CD4-positive, alpha-beta T cell treated with Interleukin-12 subunit alpha and Interleukin-12 subunit beta, for 1 hour (primary cell): ENCODE results near the gene AKAP1.

Experiments used
- DNase-seq: peaks from one replicate; pipeline ENCODE4 v3.0.0-alpha.2; 2020

The AKAP1 gene

DNA sequence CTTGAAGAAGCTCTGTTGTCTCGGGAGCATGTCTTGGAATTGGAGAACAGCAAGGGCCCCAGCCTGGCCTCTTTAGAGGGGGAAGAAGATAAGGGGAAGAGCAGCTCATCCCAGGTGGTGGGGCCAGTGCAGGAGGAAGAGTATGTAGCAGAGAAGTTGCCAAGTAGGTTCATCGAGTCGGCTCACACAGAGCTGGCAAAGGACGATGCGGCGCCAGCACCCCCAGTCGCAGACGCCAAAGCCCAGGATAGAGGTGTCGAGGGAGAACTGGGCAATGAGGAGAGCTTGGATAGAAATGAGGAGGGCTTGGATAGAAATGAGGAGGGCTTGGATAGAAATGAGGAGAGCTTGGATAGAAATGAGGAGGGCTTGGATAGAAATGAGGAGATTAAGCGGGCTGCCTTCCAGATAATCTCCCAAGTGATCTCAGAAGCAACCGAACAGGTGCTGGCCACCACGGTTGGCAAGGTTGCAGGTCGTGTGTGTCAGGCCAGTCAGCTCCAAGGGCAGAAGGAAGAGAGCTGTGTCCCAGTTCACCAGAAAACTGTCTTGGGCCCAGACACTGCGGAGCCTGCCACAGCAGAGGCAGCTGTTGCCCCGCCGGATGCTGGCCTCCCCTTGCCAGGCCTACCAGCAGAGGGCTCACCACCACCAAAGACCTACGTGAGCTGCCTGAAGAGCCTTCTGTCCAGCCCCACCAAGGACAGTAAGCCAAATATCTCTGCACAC, 21.2 kb downstream of the AKAP1 start:
- DNase-seq: no peak

DNA sequence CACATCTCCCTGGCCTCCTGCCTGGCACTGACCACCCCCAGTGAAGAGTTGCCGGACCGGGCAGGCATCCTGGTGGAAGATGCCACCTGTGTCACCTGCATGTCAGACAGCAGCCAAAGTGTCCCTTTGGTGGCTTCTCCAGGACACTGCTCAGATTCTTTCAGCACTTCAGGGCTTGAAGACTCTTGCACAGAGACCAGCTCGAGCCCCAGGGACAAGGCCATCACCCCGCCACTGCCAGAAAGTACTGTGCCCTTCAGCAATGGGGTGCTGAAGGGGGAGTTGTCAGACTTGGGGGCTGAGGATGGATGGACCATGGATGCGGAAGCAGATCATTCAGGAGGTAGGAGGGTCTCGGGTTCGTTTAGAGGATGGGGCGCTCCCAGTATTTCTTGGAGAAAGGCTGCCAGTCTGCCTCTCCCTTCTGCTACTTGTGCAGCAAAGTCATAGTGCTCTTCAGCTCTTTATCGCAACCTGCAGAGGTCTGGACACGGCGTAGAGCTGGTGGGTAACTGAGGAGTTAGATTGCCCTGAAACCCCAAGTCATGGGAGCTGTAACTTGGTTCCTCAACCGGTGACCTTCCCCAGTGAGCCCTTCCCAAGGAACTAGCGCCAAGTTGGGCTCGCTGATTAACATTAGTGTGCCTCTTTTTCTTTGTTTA, 21.9 kb downstream of the AKAP1 start:
- no peak for DNase-seq

DNA sequence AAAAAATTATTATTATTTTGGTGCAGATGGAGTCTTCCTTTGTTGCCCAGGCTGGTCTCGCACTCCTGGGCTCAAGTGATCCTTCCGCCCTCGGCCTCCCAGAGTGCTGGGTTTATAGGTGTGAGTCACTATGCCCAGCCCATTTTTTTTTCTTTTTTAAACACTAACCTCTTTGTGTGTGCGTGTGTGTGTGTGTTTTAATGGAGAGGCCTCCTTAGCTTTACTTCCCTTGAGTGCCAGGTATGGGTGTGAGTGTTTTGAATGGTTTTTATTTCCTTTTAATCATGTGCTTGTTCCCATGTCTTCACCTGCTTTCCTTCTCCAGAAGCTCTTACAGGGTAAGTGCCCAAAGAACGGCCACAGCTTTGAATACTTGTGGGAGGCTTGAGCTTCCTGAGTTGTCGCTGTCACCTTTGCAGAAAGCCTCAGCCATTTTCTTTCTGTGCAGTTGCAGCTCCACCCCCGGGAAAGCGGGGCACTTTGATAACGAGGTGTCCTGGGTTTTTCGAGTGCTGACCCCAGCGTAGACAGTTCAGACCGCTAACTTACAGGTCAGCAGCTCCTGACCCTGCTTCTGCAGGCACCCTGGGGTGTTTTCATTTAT, 22.6 kb downstream of the AKAP1 start:
- DNase-seq: no peak

DNA sequence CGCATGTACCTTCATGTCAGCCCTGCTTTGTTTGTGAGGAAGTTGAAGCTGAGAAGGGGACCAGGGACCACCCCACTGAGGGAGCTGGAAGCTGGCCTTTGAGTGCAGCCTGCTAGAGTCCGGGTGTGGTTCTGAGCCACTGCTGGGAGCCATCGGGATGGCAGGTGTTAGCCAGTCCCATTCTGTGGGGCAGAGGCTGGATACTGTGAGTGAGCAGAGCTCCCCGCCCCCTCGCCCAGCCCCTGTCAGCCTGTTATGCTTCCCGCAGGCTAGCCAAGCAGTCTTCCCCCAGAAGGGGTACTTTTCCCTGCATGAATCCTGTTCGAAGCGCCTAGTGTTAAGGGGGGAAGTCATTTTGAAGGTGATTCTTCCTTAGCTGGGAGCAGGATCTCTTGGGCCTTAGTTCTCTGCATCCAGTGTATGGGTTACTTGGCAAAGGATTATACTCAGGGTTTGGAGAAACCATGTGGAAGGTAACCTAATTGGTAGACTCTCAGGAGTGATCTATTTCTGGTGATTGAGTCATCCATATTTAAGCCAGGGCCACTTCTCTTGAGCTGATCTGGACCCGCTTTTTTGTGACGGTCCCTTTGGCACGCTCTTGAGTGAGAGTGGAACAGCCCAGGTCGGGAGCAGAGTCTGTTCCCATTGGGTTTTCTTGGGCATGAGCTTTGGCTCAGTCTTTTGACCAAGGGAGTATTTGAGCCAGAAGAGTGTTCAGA, 23.8 kb downstream of the AKAP1 start:
- no peak for DNase-seq

DNA sequence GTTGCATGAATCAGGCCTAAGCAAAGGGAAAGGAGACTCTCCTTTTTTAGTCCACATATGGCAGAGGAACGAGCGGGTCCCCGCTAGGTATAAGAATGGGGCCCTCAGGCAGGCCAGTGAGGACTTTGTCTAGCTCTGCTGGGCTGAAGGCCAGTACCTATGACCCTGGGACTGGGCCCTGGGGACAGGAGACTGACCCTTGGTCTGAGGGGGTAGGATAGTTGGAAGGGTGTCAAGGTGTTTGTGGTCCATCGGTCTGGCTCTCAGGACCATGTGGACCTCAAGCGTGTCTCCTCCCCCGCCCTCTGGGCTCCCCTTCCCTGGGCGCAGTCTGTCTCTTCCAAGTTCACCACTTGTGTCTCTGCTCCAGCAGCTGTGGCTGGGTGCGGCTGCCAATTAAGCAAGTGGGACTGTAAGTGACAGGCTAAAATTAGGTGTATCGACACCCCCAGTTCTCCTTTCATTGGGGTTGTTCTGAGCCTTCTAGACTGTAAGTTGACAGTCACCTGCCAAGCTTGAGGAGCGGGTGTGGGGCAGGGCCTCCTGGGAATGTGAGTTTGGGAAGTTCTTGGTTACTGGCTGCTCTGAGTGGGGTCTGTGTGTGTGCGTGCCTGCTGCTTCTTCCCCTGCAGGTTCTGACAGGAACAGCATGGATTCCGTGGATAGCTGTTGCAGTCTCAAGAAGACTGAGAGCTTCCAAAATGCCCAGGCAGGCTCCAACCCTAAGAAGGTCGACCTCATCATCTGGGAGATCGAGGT, 24.5 kb downstream of the AKAP1 start:
- DNase-seq: no peak

DNA sequence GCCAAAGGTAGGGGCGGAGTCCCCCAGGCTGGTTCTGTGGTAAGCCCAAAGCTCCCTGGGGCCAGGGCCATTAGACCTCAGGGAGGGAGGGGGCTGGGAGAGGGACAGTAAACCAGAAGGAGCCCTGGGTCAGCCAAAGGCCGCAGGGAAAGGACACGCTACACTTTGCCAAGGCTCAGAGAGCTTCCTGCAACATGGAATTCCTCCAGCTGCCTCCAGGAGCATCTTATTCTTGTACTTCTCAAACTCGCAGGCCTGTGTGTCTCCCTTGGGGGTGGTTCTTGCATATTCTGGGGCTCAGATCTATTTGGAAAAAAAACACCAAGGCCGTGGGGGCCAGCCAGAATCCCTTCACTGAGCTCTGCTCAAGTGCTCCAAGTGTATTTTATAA, 25.1 kb downstream of the AKAP1 start:
- DNase-seq: no peak

DNA sequence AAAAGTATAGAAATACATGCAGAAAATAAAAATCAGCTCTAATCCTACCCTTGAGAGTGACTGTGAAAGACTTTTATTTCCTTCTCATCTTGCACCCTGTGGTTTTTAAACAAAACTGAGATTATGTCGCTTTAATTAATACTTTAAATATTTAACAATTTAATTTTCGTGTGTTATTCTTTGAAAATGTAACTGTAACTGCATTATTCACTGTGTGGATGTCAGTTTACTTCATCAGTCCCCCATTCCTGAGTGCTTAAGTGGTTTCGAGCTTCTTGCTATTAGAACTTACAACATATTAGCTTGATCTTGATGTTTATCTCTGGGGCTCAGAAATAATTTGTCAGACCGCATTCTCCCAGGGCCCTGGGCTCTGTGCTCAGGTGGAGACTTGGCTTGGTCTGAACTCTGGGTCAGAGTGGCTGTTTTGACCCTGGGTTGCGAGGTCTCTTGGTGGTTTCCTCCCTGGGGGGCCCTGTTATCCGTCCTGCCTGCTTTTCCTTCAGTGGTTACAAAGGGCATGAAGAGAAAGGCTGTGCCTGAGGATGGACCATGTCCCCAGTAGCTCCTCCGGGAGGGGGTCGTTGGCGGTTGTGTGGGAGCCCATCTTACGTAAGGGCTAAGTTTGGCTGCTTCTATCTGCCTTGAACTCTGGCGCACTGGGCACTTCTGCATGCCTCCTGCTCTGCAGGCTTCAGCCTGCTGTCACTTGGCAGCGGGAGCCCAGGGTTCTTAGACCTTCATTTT, 25.7 kb downstream of the AKAP1 start:
- DNase-seq: no peak

DNA sequence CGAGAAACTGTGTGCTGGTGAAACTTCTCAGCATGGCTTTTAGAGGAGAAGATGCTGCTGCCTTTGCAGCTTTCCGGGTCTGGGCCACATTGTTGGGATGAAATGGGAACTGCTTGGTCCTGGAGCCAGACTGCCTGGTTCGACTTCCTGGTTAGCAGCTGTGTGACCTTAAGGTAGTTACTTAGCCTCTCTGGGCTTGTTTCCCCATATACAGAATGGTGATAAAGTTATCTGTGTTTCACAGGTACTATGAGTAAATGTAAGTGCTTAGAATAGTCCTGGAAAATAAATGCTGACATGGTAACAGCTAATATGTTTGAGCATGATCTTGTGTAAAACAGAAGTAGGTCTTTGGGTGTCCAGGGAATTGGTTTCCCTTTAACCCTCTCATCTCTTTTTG, 26.3 kb downstream of the AKAP1 start:
- DNase-seq: no peak

DNA sequence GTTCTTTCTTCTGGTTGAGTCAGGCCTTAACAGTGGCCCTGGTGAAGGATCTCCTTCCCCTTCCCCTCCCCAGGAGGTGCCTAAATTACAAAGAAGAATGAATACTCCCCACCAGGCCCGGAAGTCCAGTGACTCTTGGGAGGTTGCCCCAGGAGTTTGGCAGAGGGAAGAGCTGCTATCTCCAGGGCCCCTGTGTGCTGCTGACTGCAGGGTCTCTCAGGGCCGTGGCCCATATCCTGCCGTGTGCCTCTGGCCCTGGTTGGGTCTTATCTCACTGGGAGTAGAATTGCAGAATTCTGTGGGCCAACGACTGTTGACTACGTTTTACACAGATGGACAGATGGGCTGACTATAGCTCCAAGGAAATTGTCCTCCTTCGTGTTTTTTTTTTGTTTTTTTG, 28.0 kb downstream of the AKAP1 start:
- DNase-seq: no peak

DNA sequence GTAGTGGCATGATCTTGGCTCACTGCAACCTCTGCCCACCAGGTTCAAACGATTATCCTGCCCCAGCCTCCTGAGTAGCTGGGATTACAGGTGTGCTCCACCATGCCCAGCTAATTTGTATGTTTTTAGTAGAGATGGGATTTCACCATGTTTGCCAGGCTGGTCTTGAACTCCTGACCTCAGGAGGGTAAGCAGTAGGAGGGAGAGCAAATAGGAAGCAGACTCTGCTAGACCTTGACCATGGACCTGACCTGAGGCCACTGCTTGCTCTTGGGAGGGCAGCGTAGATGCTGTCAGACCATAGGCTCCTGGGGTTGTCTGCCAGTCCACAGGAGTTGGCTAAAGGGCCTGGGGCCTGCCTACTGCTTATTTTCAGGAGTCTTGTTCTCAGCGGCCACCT, 28.6 kb downstream of the AKAP1 start:
- no peak for DNase-seq

DNA sequence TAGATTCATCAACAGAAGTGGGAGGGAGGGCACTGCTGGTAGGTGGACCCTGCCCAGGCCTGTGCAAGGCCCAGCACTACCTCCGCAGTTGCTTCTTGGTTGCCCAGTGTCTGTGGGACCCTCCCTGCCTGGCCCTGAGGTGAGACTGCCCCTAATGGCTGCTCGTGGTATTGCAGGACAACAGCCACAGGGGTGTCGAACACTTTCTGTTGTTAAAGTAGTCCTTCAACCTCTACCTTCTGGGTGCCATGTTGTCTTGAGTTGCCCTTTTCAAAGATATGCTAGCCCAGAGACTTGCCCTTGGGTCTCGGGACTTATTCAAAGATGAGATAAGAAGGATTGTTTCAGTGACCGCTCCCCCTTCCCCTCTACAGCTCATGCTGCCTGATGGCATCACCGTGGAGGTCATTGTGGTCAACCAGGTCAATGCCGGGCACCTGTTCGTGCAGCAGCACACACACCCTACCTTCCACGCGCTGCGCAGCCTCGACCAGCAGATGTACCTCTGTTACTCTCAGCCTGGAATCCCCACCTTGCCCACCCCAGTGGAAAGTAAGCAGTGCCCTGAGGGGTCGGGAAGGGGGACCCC, 29.1 kb downstream of the AKAP1 start:
- peak; percentile 67 for DNase-seq

DNA sequence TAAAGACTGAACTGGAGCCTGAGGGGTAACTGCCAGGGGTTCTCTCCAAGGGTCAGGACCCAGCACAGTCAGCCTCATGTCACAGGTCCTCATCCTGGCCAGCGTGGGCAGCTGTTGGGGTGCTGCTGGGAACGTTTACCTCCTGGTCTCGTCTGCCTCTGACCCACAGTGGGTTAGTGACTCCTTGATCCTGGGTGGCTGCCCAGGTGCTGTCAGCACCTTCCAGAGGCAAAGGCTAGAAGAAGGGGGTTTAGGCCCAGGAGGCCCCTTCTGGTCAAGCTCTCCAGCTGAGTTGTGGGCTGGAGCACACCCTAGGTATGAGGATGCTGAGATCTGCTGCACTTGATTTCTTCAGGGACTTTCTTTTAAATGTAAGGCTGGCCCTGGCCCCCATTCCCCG, 30.3 kb downstream of the AKAP1 start:
- DNase-seq: no peak

DNA sequence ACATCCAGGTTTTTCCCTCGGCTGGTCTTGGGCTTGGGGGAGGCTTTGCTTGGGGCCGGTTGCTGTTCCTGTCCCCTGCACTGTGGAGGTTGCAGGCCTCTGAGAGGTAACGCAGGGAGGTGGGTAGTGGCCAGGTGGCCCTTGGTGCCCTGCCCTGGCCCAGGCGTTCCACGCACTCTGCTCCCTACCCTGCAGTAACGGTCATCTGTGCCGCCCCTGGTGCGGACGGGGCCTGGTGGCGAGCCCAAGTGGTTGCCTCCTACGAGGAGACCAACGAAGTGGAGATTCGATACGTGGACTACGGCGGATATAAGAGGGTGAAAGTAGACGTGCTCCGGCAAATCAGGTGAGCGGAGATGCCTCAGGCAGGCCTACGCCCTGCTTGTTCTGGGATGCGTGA, 30.9 kb downstream of the AKAP1 start:
- no peak for DNase-seq

DNA sequence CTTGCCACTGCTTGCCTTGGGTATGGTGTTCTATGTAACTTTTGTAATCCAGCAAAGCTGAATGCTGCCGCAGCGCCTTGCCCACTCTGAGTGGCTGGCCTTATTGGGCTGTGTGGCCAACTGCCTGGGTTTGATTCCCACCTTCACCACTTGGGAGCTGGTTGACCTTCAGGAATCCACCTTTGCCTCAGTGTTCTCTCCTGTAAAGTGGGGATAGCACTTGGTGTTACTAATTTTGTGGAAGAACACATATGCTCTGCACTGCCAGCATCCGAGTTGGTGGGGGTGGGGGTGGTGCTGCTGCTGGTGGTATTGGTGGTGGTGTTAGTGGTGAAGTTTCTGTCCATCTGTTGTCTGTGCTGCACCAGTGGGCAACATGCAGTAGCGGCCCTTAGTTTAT, 32.8 kb downstream of the AKAP1 start:
- no peak for DNase-seq

DNA sequence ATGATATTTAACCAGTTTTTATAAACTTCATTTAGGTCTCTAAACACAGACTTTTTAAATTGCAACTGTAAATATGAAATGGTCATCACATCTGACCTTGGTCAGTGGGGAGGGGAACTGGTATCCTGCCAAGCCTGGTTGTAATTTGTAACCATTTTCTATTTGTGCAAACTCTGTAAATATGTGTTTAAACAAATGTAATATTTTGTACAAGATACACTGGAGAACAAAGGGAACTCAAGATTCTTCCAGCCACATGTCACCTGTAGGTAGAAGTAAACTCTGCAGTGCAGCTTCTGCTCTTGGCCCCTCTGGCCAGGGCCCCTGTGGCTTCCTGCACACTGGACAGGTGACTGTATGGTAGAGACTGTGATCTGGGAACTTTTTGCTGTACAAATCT, 35.8 kb downstream of the AKAP1 start:
- DNase-seq: no peak

DNA sequence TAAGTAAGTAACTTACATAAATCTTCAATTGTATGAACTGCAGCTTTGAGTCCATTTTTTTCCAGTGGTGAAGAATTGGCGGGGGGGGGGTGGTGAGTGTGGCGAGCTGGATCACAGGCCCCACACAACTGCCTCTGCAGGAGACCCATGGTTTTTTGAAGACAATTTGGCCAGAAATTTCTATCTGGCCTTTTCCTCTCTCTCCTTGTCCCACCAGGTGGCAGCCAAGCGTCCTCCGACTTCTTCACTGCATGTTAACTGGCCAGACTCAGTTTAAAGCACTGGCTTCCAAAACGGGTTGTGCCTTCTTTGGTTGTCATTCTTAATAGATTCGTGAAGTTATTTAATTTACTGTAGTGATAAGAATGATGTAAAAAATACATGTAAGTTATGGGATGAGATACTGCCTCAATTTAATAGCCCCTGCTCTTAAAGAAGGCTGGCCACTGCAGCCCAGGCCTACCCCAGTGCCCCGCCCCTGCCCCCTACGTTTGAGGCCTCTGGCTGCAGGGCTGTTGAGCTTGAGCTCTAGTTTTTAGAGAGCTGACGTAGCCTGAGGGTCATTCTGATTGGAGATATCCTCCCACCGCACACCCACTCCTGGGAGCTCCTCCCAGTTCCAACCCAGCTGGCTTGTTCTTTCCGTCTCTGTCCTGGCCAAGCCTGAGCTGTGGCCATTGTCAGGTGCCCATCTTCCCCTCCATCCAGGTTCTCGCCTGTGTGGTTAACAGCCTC, 36.4 kb downstream of the AKAP1 start:
- no peak for DNase-seq

DNA sequence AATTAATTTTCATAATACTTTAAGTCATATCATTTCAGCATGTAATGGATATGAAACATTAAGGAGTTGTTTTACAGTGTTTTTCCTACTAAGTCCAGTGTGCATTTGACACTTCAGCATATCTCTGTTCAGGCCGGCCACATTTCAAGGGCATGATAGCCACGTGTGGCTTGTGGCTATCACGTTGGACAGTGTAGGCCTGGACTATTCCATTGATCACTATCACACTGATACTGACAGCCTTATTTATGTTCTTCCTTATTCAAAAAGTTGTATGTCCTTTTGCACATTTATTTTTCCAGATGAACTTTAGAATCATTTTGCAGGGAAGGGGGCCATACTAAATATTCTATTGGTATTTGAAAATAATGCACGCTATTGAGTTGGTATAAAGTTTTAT, 39.0 kb downstream of the AKAP1 start:
- DNase-seq: no peak

DNA sequence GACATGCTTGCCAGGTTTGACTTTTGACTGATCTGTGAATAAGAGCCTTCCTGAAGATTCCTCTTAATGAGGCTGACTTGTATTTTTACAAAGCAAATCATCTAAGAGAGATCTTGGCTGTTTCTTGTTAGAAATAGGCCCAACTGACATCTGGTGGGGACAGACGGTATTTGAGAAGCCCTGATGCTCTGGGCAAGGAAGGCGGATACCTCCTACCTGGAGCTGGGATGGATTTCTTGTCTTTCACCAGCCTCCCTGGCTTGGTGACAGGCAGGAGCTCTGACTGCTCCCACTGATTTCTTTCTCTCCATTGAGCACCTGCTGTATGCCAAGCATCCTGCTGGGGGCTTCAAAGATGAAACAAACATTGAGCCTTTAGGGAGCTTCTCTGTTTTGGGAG, 40.4 kb downstream of the AKAP1 start:
- DNase-seq: no peak

DNA sequence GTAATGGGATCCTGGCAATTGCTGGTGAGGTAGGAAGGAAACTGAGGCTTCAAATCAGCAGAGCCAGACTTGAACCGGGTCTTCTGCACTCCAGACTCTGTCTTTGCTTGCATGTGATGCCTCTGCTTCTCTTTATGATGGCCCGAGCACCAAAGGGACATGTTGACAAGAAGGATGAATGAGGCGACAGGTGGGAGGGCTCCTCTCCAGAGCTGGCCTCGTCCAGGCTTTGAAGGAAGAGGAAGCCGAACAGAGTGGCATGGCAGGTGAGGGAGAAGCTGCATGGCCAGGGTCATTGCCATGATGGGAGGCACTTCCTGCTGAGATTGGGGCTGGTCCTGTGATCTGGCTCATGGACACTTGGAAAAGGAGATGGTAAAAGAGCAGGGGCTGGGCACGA, 40.8 kb downstream of the AKAP1 start:
- DNase-seq: no peak

DNA sequence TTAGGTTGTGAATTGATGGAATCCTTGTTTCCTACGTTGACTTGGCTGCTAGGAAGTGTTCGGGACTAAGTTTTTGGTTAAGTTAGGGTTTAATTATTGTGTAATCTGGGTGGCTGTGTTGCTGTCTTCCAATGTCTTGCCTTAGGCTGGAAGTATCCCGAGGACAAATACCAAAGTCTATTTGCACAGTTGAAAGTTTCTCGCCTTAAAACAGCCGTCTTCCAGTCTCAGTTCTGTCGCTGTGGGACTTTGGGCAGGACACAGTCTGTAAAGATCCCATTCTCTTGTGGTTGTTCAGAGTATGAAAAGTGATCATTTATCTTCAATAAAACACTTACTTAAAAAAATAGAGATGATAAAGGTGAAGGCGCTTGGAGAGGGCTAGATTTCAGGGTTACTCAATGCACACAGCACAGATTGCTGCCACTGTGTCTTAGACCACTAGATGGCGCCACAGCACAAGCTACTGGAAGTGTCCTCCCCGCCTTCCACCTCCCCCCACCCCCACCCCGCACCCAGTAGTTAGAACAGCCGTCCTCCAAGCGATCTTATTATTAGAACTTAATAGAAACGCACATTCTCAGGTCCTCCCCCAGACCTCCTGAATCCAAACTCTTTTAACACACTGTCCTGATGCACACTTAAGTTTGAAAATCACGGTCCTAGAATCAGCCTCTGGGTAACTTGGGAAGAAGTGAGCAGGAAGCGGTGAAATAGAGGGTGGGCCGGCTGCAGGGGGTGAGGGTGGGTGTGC, 45.8 kb downstream of the AKAP1 start:
- peak; percentile 82 for DNase-seq
